HT-29 (cell line): Measurements from ENCODE around the gene DLD. TPM values are rescaled to one million over a fixed set of nuclear protein-coding genes. Genes with fewer than 3 reads are reported as not detected.
"Not testable (repeated sequence)": the region's sequence is repeated elsewhere in the genome, so short reads cannot be mapped to it uniquely, and the experiment has no call there.

Experiments used
- DNase-seq: peaks from one replicate; pipeline ENCODE4 v3.0.0-alpha.2; 2015; ENCODE audit warnings: low spot score
- total RNA-seq: library from RNA; depleted of rRNA; stranded (reverse); fragments of >200 nt; shearing (Covaris generic); gene quantifications from 2 replicates; pipeline ENCODE4 v1.2.3, GENCODE V29; 2014

DLD gene
- total RNA-seq, 1 experiment from 2014 or later: 36.0 TPM

DNA sequence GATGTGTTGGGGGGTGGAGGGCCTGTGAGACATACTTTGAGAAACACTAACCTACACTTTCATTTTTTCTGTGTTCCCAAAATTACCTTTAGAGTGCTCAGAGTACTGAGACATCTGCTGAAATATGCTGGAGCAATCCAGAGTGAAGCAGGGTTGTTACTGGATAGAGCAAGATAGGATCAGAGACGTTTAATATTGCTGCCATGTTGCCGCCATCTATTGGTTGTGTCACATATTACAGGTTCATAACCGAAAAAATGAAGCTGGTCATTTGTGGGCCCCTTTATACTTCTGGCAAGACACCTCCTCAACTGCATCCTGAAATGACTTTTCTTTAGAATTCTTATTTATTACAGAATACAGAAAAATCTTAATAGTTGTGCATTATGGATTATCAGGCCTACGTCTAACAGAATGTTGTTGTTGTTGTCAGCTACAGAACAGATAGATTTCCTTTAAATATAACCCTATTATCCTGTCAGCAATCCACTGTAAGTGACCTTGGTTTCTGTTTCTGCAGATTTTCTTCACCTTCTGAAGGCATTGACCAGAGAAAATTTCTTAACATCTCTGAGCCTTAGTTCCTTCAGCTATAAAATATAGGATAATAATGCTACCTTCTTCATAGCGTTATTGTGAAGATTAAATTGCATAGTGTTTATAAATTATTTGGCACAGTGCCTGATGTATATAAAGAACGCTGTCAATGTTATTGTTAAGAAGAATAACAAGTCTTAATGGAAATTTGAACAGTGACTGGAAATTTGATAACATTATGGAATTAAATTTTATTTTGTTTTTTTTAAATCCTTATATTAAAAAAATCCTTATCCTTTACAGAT is 16.2 kb upstream of the DLD start:
- peak; percentile 82 for DNase-seq

GRCh38 chr7:107876916-107877315 is 14.1 kb upstream of the DLD start:
- DNase-seq: no peak

DNA sequence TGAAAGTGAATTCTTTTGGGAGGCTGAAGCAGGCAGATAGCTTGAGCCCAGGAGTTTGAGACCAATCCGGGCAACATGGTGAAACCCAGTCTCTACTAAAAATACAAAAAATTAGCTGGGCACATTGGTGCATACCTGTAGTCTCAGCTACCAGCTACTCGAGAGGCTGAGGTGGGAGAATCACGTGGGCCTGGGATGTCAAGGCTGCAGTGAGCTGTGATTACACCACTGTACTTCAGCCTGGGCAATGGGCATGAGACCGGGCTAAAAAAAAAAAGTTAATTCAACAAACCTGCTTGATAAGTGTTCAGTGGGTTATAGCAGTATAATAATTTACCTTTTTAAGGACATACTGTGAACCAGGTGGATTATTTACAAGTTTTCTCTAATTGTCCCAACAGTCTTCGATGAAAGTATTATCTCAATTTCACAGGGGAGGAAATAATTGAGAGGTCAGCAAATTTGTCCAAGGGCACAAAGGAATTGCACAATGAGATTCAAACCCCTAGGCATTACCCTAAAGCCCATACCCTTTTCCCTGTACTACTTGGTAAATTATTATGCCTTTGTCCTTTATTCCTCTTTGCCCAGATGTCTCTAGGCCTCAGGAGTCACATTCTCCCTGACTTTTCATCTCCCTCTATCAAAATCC is 13.1 kb upstream of the DLD start:
- DNase-seq: no peak

DNA sequence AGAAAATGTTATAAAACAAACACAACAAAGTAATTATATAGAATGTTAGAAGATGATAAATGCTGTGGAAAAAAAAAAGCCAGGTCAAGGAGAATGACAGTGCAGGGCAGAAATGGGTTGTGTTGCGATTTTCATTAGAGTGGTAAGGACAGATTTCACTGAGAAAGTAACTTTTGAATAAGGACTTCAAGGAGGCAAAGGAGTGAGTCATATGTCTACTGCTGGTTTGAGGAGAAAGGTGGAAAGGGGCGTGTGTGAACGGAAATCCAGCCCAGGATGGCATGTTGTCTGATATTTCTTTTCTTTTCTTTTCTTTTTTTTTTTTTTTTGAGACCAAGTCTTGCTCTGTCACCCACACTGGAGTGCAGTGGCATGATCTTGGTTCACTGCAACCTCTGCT is 12.3 kb upstream of the DLD start:
- DNase-seq: no peak

- peak; percentile 76 for DNase-seq
Observed at GRCh38 chr7:107879400-107880035, 11.5 kb upstream of the DLD start.

GRCh38 chr7:107882766-107883165 is 8.2 kb upstream of the DLD start:
- DNase-seq: no peak

DNA sequence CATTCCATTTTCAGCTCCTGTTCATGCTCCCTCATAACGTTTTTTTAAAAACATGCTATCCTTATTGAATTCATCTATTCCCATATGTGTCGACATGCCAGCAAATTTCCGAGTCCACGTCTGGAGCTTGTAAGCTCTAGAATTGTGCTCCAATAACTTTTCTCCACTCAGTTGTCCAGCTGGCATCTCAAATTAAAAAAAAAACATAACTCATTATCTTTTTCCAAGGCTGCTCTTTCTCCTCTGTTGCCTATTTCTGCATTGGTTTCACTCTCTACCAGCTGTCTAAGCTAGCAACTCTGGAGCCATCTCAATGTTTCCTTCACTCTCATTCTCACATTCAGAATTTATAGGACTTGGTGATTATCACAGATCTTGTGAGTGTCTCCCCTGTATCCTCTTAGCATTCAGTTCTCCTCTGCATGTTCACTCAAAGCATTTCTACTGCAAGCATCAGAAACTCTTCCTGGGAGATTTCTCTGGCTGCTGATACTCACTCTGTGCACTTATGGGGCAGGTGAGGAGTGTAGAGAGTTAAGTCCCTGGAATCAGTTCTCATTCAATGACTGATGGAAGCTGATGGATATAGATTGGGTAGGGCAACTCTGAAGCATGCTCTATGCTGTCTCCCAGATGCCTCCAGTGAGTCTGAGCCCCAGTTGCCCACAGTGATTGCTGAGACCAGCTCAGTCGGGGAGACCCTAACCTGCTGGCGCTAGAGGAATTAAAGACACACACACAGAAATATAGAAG is 6.7 kb upstream of the DLD start:
- DNase-seq: no peak

- DNase-seq: not testable (repeated sequence)
Observed at GRCh38 chr7:107887827-107888226, 3.2 kb upstream of the DLD start.

DNA sequence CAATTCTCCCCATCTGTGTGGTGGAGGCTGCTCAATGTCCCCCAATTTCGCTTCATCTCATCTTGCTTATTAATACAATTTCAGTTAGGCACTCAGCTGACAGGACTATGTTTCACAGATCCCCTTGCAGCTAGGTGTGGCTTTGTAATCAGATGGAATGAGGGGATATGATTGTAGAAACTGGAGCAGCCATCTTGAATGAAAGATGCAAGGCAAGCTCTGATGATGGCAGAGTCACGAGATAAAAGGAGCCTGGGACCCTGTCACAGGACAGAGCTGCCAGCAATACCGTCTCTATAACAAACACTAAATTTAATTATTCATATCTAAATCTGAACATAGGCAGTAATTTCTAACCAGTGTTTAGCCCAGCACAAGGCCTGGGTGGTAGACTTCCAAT is 991 bp upstream of the DLD start:
- DNase-seq: no peak

DNA sequence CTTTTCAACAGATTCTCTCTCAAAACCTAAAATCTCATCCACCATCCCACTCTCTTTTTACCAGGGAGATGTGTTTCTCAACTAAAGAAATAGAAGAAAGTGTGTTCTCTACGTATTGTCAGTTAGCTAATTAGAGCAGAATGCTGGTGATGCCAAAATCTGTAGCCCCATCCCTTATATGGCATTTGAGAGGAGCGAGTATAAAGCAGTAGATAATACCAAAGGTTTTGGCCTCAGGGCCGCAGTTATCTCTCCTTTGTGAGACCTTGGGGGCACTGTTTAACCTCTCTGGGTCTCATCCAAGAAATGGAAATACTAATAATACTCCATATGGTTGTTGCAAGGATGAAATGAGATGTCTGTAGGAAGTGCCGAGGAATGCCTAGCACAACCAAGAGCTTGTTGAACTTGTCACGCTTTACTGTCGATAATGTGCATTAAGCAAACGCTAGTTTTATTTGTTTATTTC is 456 bp upstream of the DLD start:
- no peak for DNase-seq

DNA sequence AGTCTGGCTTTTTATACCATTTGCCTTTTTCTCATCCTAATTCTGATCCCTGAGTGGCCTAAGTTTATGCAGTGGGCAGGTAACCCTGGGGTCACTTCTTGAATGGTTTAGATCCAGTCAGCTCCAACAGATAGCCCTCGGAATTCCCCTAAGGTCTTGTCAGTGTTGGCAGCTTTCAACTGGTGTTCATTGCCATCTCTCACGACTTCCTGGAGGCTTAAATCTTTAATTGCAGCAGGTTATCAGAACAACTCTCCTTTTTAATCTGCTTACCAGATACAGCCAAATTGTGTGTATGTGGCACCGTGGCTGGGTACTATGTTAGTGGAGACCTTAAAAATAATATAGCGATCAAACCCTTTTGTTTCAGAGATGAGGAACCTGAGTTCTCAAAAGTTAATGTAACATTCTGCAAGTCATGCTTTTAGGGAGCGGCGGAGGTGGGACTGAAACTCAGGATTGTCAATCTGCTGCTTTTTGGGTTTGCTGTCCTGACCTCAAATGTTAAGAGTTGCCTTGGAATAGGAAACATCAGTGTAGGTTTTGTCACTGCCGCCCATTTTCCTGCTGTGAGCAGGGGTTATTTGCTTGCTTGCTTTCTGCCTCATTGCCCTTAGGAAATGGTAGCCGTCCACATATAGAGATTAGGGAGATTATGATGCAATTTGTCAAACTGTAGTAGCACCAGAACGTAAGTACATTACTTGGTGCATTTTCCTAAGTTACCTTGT is 818 bp downstream of the DLD start:
- DNase-seq: no peak

- DNase-seq: not testable (repeated sequence)
Observed at GRCh38 chr7:107892367-107892741, 1.4 kb downstream of the DLD start.

DNA sequence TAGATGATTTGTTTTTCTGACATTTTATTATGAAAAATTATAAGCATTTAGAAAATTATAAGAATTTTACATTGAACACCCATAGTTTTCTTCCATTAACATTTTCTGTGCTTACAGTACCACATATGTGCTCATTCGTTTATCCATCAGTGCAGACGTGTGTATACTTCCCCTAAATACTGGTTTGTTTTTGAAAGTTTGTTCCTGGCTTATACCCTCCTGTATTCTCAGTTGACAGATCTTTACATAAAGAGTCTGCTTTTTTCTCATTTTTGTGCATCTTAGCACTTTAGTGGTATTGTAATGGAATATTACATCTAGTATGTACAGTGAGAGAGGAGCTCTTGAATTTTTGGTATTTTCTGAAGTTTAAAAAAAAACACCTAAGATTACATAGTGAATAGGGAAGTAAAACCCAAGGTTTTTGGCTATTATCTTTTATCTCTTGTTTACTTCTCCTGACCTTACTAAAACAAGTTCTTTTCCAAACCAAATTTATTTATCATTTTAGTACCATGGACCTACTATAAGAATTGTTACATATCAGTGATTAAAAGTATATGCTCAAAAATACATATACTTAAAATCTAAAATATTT is 8.1 kb downstream of the DLD start:
- no peak for DNase-seq

DNA sequence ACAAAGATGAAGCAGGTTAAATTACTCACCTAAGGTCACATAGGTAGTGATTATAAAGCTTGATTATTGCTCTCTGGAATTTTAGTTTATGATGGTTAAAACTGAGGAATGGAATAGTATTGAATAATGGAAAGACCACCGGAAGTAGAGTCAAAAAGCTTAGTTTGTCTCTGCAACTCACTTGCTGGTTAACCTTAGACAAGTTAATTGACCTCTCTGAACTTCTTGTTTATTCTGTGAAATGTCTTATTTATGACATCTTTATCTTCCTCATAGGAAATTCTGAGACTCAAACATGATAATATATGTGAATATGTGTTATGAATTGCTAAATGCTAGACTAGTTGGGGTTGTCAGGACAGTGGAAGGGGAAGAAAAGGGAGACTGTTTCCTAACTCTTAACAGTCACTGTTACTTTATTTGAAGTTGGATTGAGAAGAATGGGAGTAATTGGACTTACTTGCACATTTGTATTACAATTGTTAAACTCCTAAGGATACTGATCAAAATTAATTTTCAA is 9.6 kb downstream of the DLD start:
- no peak for DNase-seq

GRCh38 chr7:107902381-107902780 is 11.4 kb downstream of the DLD start:
- no peak for DNase-seq

DNA sequence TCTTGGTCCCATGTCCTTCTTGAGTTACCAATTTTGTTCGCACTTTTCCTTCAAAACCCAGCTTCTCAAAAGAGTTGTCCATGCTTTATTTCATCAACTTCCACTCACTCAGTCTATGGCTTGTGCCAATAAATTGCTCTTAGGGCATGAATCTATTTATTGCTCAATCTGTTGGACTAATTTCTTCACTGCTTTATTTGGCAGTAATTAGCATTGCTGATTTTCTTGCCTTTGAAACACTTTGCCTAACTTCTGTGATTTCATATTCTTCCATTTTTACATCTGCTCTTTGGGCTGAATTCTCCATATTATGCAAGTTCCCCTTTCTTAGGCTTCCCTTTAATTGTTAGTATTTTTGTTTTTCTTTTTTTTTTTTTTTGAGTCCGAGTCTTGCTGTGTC is 16.8 kb downstream of the DLD start:
- no peak for DNase-seq

DNA sequence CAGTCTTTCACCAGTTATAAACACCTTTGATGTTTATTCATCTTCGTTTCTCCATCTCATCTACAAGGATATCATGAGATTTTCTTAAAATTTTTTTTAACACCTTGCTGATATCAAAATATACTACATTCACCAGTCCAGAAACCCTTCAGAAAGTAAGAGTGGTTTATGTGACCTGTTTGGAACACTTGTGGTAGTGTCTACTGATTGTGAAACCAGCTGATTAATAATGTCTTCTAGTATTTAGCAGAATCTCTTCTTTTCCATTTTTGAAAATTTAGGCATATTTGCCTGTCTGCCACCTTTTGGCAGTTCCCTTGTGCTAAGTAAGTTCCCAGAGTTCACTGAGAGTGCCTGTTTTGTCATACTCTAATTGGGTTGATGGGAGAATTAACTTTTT is 18.5 kb downstream of the DLD start:
- no peak for DNase-seq

DNA sequence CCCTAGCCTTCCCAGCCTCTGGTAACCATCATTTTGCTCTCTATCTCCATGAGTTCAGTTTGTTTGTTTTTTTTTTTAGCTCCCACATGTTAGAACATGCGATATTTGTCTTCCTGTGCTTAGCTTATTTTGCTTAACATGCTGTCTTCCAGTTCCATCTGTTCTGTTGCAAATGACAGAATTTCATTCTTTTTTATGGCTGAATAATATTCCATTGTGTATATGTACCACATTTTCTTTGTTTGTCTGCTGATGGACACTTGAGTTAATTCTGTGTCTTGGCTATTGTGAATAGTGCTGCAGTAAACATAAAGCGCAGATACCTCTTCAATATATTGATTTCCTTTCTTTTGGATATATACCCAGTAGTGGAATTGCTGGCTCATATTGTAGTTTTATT is 21.0 kb downstream of the DLD start:
- no peak for DNase-seq

GRCh38 chr7:107913851-107914250 is 22.9 kb downstream of the DLD start:
- no peak for DNase-seq

GRCh38 chr7:107914831-107915230 is 23.8 kb downstream of the DLD start:
- DNase-seq: no peak

DNA sequence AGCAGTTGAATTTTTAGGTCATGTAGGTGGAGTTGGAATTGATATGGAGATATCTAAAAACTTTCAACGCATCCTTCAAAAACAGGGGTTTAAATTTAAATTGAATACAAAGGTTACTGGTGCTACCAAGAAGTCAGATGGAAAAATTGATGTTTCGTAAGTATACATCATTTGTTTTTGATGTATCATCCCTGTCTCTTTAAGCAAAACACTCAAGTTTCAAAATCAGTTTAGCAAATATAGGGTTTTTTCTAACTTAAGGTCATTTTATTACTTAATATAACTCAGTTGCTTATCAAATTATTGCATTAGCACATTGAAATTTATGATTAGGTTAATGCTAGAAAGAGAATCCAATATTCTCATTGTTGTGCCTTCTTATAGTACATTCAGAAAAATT is 24.6 kb downstream of the DLD start:
- no peak for DNase-seq
